Epithelial cell of prostate (primary cell): Measurements from ENCODE around the gene ARL6IP1.
"Not testable (repeated sequence)": the region's sequence is repeated elsewhere in the genome, so short reads cannot be mapped to it uniquely, and the experiment has no call there.

Source experiments
- DNase-seq: peaks from one replicate; pipeline ENCODE4 v3.0.0-alpha.2; 2011; ENCODE audit warnings: low read depth, low spot score
- H3K27ac ChIP-seq: fragments of 450-650 bp; 2 replicates; pipeline ENCODE4 v1.5.1; 2017; ENCODE audit warnings: mild to moderate bottlenecking

Gene ARL6IP1

GRCh38 chr16:18770336-18770962 lies 30.9 kb downstream of the ARL6IP1 start:
- not testable (repeated sequence) for DNase-seq, H3K27ac ChIP-seq

- not testable (repeated sequence) for H3K27ac ChIP-seq, DNase-seq
Observed at GRCh38 chr16:18767217-18767616, 34.1 kb downstream of the ARL6IP1 start.

- DNase-seq, H3K27ac ChIP-seq: not testable (repeated sequence)
Observed at GRCh38 chr16:18762713-18763112, 38.6 kb downstream of the ARL6IP1 start.

- not testable (repeated sequence) for DNase-seq, H3K27ac ChIP-seq
Observed at GRCh38 chr16:18759598-18760520, 41.5 kb downstream of the ARL6IP1 start.

- not testable (repeated sequence) for DNase-seq, H3K27ac ChIP-seq
Observed at GRCh38 chr16:18757960-18758660, 43.2 kb downstream of the ARL6IP1 start.

- DNase-seq, H3K27ac ChIP-seq: not testable (repeated sequence)
Observed at GRCh38 chr16:18756639-18757038, 44.7 kb downstream of the ARL6IP1 start.

- not testable (repeated sequence) for H3K27ac ChIP-seq, DNase-seq
Observed at GRCh38 chr16:18742870-18743269, 58.5 kb downstream of the ARL6IP1 start.
